Measurements from ENCODE around the gene NTSR1.

DNA sequence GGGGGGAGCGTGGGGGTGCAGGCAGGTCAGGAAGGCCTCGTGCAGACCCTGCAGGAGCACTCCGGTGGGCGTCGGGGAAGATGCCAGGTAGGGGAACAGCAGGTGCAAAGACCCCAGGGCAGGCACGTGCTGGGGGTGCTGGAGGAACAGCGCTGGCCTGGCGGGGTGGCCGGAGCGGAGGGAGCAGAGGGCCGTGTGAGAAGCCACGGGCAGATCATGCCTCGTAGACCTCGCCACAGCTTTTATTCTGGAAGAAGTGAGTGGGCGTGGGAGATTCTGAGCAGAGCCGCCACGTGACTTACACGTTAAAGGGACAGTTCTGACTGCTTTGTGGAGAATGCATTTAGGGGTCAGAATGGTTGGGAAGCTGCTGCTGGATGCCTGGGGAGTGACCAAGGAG lies 9.3 kb downstream of the NTSR1 start:
- TF ChIP-seq REST (IDR thresholded peaks at IDR 0.05; ENCODE audit: unreplicated experiment) (no peak), EZH2phosphoT487 (IDR thresholded peaks at IDR 0.05; ENCODE audit: unreplicated experiment) (no peak), CTCF (conservative IDR thresholded peaks at IDR 0.05; ENCODE audit: low read depth in 2 of 2) (no peak), JUNB (IDR thresholded peaks at IDR 0.05; ENCODE audit: unreplicated experiment) (no peak), ZNF114 (CRISPR knock-in tag; IDR thresholded peaks at IDR 0.05) (no peak), EZH2 (IDR thresholded peaks at IDR 0.05; ENCODE audit: low read depth, unreplicated experiment) (no peak), POLR2AphosphoS5 (IDR thresholded peaks at IDR 0.05; ENCODE audit: low read depth) (no peak), CREB1 (CRISPR knock-in tag; IDR thresholded peaks at IDR 0.05; ENCODE audit: low read depth) (no peak)

All from GM23338 (cell line).